H1 (cell line): ENCODE data around the gene SRF. TPM values are rescaled to one million over a fixed set of nuclear protein-coding genes. Genes with fewer than 3 reads are reported as not detected.

ENCODE experiments used
- TCF12 ChIP-seq: IDR thresholded peaks from 2 replicates; pipeline ENCODE4 v1.6.1; 2011; ENCODE audit warnings: low read depth, mild to moderate bottlenecking, low read length
- polyA plus RNA-seq, 7 experiments: library from polyadenylated mRNA; depleted of rRNA in 3 of 7; stranded (reverse) in 5 of 7; unstranded in 2 of 7; fragments of >200 nt in 5 of 7; fragments of 200-250 nt in 2 of 7; gene quantifications; 1 replicate in 5 of 7; 2 replicates in 1 of 7; 4 replicates in 1 of 7; pipeline versions ENCODE4 v1.2.1 to v1.2.3, GENCODE V29; 2011 to 2013; ENCODE audit warnings: missing spikeins in 2 of 7, mixed read lengths in 2 of 7
- total RNA-seq: library from RNA; stranded (reverse); fragmentation: NEBNext Ultra II Directional; extraction: Animal tissue kit (Norgen Biotek cat#: 25700); gene quantifications from 2 replicates; pipeline ENCODE4 v1.2.1, GENCODE V29; 2021
- TF ChIP-seq, protein P1 (sequence below): fragments of 300-600 bp; sonication (generic); IDR thresholded peaks from 2 replicates; pipeline ENCODE4 v1.7.1; 2012; ENCODE audit warnings: low read length, moderate library complexity, mild to moderate bottlenecking, inconsistent platforms; ENCODE audit not compliant: insufficient replicate concordance

Gene SRF
- total and polyA plus RNA-seq, 2 of the 8 experiments (the other 6 are each of a cell fraction or from before 2014, with no cell fraction given): 49.0 to 69.5 TPM

DNA sequence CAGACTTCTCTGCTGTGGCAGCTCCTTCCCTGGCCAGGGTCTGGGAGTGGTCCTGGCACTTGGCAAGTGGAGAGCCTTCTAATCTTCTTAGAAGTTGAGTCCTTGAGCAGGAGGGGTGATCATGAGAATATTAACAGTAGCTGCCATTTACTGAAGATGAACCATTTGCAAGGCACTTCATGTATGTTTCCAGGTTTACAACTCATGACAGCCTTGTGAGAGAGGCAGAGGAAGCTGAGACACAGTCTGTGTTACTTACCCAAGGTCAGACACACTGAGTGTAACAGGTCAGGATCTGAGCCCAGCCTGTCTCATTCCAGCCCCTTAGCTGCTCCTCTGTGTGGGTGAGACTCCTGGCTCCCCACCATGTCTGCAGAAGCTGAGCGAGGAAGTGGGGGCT is 45.5 kb upstream of the SRF start (continued):
- TF ChIP-seq, protein P1, sequence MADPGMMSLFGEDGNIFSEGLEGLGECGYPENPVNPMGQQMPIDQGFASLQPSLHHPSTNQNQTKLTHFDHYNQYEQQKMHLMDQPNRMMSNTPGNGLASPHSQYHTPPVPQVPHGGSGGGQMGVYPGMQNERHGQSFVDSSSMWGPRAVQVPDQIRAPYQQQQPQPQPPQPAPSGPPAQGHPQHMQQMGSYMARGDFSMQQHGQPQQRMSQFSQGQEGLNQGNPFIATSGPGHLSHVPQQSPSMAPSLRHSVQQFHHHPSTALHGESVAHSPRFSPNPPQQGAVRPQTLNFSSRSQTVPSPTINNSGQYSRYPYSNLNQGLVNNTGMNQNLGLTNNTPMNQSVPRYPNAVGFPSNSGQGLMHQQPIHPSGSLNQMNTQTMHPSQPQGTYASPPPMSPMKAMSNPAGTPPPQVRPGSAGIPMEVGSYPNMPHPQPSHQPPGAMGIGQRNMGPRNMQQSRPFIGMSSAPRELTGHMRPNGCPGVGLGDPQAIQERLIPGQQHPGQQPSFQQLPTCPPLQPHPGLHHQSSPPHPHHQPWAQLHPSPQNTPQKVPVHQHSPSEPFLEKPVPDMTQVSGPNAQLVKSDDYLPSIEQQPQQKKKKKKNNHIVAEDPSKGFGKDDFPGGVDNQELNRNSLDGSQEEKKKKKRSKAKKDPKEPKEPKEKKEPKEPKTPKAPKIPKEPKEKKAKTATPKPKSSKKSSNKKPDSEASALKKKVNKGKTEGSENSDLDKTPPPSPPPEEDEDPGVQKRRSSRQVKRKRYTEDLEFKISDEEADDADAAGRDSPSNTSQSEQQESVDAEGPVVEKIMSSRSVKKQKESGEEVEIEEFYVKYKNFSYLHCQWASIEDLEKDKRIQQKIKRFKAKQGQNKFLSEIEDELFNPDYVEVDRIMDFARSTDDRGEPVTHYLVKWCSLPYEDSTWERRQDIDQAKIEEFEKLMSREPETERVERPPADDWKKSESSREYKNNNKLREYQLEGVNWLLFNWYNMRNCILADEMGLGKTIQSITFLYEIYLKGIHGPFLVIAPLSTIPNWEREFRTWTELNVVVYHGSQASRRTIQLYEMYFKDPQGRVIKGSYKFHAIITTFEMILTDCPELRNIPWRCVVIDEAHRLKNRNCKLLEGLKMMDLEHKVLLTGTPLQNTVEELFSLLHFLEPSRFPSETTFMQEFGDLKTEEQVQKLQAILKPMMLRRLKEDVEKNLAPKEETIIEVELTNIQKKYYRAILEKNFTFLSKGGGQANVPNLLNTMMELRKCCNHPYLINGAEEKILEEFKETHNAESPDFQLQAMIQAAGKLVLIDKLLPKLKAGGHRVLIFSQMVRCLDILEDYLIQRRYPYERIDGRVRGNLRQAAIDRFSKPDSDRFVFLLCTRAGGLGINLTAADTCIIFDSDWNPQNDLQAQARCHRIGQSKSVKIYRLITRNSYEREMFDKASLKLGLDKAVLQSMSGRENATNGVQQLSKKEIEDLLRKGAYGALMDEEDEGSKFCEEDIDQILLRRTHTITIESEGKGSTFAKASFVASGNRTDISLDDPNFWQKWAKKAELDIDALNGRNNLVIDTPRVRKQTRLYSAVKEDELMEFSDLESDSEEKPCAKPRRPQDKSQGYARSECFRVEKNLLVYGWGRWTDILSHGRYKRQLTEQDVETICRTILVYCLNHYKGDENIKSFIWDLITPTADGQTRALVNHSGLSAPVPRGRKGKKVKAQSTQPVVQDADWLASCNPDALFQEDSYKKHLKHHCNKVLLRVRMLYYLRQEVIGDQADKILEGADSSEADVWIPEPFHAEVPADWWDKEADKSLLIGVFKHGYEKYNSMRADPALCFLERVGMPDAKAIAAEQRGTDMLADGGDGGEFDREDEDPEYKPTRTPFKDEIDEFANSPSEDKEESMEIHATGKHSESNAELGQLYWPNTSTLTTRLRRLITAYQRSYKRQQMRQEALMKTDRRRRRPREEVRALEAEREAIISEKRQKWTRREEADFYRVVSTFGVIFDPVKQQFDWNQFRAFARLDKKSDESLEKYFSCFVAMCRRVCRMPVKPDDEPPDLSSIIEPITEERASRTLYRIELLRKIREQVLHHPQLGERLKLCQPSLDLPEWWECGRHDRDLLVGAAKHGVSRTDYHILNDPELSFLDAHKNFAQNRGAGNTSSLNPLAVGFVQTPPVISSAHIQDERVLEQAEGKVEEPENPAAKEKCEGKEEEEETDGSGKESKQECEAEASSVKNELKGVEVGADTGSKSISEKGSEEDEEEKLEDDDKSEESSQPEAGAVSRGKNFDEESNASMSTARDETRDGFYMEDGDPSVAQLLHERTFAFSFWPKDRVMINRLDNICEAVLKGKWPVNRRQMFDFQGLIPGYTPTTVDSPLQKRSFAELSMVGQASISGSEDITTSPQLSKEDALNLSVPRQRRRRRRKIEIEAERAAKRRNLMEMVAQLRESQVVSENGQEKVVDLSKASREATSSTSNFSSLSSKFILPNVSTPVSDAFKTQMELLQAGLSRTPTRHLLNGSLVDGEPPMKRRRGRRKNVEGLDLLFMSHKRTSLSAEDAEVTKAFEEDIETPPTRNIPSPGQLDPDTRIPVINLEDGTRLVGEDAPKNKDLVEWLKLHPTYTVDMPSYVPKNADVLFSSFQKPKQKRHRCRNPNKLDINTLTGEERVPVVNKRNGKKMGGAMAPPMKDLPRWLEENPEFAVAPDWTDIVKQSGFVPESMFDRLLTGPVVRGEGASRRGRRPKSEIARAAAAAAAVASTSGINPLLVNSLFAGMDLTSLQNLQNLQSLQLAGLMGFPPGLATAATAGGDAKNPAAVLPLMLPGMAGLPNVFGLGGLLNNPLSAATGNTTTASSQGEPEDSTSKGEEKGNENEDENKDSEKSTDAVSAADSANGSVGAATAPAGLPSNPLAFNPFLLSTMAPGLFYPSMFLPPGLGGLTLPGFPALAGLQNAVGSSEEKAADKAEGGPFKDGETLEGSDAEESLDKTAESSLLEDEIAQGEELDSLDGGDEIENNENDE: no peak
- TF ChIP-seq TCF12: no peak
